HCT116 (cell line): ENCODE measurements around the gene LRRC4C.

Source experiments
- EZH2 ChIP-seq: fragments of 200-600 bp; sonication (generic); IDR thresholded peaks from 2 replicates; pipeline ENCODE4 v1.6.1; 2017; ENCODE audit warnings: antibody characterized with exemption, mixed run types
- POLR2AphosphoS5 ChIP-seq: IDR thresholded peaks from 2 replicates; pipeline ENCODE4 v1.6.1; 2011; ENCODE audit warnings: mild to moderate bottlenecking, low read depth, low read length, moderate library complexity
- TF ChIP-seq, protein P1 (sequence below), 3 experiments: fragments of 200-600 bp in 1 of 3; sonication (generic) in 1 of 3; IDR thresholded peaks in 2 of 3; conservative IDR thresholded peaks in 1 of 3; 2 replicates each; pipeline ENCODE4 v1.5.1; 2012 to 2017; ENCODE audit warnings: low read depth in 2 of 3, low read length in 2 of 3, antibody characterized with exemption in 1 of 3, borderline replicate concordance in 1 of 3, control low read depth in 1 of 3, mild to moderate bottlenecking in 1 of 3, mixed read lengths in 1 of 3, mixed run types in 1 of 3, moderate library complexity in 1 of 3; ENCODE audit not compliant: insufficient read depth in 1 of 3

DNA sequence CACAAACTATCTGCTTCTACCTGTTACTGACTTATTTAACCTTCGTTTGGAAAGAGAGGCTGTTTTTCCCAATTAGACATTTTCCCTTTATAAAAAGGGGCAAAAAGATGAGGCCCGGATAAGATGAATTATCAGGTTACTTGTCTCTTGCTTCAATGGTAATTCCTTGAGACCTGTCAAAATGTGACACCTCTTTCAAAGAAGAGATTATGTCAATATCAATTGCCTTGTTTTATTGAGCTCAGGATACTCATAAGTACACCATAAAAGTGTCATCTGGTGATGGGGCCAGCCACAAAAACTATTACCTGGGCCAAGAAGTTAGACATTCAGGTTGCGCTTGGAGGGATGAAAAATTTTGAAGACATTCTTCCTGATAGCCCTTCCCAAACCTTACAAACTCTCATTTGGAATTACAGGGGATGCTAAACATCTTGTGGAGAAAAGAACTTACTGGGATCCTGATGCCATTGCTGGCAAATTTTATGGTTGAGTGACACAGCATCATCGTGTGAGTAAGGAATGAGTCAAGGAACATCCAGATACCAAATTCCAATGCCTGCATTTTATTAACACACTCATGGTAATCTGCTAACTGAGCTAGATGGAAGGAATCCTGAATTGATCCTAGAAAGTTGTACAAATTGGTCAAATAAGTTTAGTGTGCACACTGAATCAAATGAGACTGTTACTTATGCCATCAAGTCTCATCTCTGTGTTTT lies 1071.2 kb downstream of the LRRC4C start:
- TF ChIP-seq, protein P1, sequence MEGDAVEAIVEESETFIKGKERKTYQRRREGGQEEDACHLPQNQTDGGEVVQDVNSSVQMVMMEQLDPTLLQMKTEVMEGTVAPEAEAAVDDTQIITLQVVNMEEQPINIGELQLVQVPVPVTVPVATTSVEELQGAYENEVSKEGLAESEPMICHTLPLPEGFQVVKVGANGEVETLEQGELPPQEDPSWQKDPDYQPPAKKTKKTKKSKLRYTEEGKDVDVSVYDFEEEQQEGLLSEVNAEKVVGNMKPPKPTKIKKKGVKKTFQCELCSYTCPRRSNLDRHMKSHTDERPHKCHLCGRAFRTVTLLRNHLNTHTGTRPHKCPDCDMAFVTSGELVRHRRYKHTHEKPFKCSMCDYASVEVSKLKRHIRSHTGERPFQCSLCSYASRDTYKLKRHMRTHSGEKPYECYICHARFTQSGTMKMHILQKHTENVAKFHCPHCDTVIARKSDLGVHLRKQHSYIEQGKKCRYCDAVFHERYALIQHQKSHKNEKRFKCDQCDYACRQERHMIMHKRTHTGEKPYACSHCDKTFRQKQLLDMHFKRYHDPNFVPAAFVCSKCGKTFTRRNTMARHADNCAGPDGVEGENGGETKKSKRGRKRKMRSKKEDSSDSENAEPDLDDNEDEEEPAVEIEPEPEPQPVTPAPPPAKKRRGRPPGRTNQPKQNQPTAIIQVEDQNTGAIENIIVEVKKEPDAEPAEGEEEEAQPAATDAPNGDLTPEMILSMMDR (IDR thresholded peaks at IDR 0.05 in 2 of 3, conservative IDR thresholded peaks at IDR 0.05 in 1 of 3; ENCODE audit: borderline replicate concordance in 1 of 3, insufficient read depth in 1 of 3, low read depth in 2 of 3, low read length in 2 of 3), result no peak
- TF ChIP-seq EZH2 (no peak), POLR2AphosphoS5 (no peak)
